ENCODE measurements around the gene CBX2.

The CBX2 gene

GRCh38 chr17:79777894-79778503 lies at the start of gene CBX2:
Gene CBX2, plus strand, starts transcription at chr17:79778148. Its CDS starts 88 bp downstream, at chr17:79778236.
- peak; percentile 50 for DNase-seq

GRCh38 chr17:79728169-79728907 lies 49.6 kb upstream of the CBX2 start:
- DNase-seq: peak; percentile 24

- DNase-seq: no peak
Observed at GRCh38 chr17:79728908-79729471, 49.0 kb upstream of the CBX2 start.

- no peak for DNase-seq
Observed at GRCh38 chr17:79729761-79730160, 48.2 kb upstream of the CBX2 start.

- no peak for DNase-seq
Observed at GRCh38 chr17:79730437-79730768, 47.5 kb upstream of the CBX2 start.

GRCh38 chr17:79730769-79731483 lies 47.0 kb upstream of the CBX2 start, which contains the start of gene ENPP7:
Gene ENPP7, plus strand, starts transcription at chr17:79730943. Its CDS starts 197 bp downstream, at chr17:79731140.
- no peak for DNase-seq

GRCh38 chr17:79732254-79732653 lies 45.7 kb upstream of the CBX2 start:
- no peak for DNase-seq

GRCh38 chr17:79732804-79733691 lies 44.9 kb upstream of the CBX2 start:
- DNase-seq: no peak

GRCh38 chr17:79733692-79734070 lies 44.3 kb upstream of the CBX2 start:
- DNase-seq: no peak

- DNase-seq: no peak
Observed at GRCh38 chr17:79735096-79735495, 42.9 kb upstream of the CBX2 start.

GRCh38 chr17:79737046-79737921 lies 40.7 kb upstream of the CBX2 start:
- no peak for DNase-seq

GRCh38 chr17:79737922-79738578 lies 39.9 kb upstream of the CBX2 start:
- DNase-seq: no peak

- no peak for DNase-seq
Observed at GRCh38 chr17:79738643-79739042, 39.3 kb upstream of the CBX2 start.

GRCh38 chr17:79739148-79740062 lies 38.5 kb upstream of the CBX2 start:
- DNase-seq: no peak

- DNase-seq: no peak
Observed at GRCh38 chr17:79740413-79740812, 37.5 kb upstream of the CBX2 start.

- DNase-seq: no peak
Observed at GRCh38 chr17:79741401-79741750, 36.6 kb upstream of the CBX2 start.

GRCh38 chr17:79741751-79742588 lies 36.0 kb upstream of the CBX2 start:
- no peak for DNase-seq

- no peak for DNase-seq
Observed at GRCh38 chr17:79742589-79742918, 35.4 kb upstream of the CBX2 start.

- no peak for DNase-seq
Observed at GRCh38 chr17:79742951-79743476, 34.9 kb upstream of the CBX2 start.

All from GOT3 (cell line).